Measurements from ENCODE around the gene SBK1.
"Not testable (repeated sequence)": the region's sequence is repeated elsewhere in the genome, so short reads cannot be mapped to it uniquely, and the experiment has no call there.

SBK1 gene

DNA sequence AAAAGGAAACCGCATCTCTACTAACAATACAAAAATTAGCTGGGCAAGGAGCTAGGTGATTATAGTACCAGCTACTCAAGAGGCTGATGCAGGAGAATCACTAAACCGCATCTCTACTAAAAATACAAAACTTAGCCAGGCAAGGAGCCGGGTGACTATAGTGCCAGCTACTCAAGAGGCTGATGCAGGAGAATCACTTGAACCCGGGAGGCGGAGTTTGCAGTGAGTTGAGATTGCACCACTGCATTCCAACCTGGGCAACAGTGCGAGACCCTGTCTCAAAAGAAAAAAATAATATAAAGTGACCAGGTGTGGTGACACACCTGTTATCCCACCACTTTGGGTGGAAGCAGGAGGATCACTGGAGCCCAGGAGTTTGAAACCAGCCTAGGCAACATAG is 45.9 kb downstream of the SBK1 start:
- DNase-seq, result not testable (repeated sequence)

DNA sequence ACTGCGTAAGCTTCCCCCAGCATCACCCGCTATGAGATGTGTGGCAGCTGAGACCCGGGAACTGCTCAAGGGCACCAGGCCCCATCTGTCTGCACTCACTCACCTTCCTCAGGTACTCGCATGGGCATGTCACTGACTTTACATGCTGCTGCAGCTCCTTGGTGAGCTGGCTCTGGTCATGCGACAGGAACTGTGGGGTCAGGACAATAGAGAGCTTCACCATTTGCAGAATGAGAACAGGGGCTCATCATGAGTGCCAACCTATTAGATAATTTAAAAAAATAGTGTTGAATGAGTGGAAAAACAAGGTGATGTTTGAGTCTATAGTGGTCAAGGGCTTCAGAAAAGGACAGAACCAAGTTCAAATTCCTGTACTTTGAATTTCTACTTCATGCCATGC is 70.3 kb downstream of the SBK1 start:
- DNase-seq, result not testable (repeated sequence)

DNA sequence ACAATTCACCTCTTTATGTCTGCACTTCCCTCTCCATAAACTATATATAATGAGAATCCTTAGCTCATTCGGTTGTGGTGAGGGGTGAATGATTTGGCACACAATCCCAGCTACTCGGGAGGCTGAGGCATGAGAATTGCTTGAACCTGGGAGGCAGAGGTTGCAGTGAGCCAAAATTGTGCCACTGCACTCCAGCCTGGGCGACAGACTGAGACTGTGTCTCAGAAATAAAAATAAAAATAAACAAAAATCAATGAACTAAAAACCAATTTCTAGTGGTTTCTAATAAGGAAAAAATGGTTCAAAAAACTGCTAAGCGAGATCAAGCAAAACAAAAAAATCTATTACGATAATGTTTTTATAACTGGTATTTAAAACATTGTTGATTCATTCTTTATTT is 71.1 kb downstream of the SBK1 start, which contains the start of gene NPIPB6:
NPIPB6 (minus strand) TSS at position 101 of the 400 bp plus-strand sequence. CDS start 686 bp downstream, outside the sequence.
- not testable (repeated sequence) for DNase-seq

DNA sequence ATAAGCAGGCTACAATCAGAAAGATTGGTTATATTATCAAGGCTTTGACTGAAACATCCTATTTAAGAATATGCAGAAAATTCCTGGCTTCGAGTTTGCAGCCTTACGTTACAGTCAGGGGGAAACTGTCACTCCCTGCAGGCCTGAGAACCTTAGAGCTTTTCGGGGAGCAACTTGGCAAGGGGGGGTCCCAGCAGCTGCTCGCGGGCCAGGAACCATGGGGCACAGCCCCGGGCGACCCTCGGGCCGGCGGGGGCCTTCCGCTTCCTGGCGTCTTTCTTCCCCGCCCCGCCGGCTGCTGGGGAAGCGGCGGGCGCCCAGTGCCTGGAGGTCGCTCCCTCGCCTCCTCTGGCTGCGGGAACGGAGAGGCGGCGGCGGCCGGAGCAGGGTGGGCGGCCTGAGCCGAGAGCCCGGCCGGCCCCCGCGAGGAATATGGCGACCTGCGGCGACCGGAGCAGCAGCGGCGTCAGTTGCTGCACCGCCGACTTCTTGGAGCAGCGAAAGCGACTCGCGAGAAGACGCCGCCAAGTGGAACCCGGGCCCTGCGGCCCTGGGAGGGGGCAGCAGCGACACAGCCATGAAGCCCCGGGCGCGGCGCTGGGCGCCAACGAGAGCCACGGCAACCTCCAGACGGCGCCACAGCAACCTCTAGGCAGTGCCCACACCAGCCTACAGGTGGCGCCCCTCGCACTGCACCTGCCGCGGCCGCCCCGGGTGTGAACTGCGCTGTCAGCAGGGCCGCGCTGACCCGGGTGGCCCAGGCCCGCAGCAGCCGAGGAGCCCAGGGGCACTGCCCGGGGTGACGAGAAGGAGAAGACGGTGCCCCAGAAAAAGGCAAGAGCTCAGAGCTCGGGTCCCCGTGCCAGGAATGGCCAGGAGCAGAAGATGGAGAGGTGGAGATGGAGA is 72.2 kb downstream of the SBK1 start:
- peak; percentile 25 for DNase-seq

DNA sequence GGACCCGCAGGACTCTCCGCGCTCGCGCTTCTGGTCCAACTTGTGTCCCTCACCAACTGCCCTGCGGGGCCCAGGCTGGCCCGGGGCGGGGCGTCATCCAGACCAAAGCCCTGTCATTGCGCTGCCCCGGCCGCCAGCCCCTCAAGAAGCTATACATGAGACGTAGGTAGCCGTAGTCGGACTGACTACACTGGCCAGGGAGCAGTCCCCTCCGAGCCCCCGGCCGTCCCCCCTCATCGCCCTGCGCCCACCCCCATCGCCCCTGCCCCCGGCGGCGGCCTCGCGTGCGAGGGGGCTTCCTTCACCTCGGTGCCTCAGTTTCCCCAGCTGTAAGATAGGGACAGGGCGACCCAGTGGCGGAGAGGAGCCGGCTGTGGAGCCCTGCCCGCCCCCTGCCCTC is 75.6 kb downstream of the SBK1 start:
- DNase-seq, result not testable (repeated sequence)

Measured in CD4-positive, alpha-beta T cell treated with Interleukin-17A for 1 hour (primary cell).